Activated CD4-positive, alpha-beta T cell treated with anti-CD3 and anti-CD28 coated beads for 1 hour (primary cell): ENCODE measurements around the gene ROBO1.

ENCODE experiments used
- DNase-seq: peaks from one replicate; pipeline ENCODE4 v3.0.0-alpha.2; 2020

ROBO1 gene

DNA sequence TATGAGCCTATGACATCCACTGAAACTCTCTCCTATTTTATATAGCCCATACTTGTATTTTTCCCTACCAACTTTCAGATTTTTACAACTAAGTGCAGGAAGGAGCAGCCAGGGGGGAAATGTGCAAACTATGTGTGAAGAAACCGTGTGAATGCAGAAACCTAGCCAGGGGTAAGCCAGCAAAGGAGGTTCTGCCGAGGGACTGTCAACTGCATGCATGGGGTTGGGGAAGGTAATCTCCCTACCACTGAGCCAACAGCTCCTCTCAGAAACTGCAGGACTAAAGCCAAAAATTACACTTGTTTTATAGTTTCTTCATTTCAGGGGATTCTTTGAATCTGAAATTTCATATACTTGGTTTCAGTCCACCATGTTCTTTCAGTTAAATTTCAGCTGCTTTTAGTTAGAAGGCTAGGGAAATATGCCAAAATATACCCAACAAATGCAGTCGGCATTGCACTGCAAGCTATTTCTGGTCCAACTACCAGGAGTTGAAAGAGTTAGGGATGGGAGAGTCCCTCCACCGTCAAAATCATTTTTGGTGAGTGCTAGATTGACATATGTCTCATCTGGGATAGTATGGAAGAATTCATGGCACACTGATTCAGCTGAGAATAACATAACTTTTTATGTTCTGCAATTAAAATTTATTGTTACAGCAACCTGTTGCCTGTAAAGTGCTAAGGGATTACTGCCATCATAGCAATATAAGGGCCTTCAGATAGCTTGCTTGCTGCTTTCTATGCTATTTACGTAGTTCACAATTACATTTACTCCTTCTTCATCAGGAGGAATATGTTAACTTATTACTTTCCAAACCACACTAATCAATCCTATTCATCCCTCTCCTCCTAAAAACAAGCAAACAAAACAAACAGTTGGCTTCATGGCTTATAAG, 904.2 kb downstream of the ROBO1 start:
- DNase-seq = no peak

GRCh38 chr3:78861156-78861555, 906.6 kb downstream of the ROBO1 start:
- no peak for DNase-seq

DNA sequence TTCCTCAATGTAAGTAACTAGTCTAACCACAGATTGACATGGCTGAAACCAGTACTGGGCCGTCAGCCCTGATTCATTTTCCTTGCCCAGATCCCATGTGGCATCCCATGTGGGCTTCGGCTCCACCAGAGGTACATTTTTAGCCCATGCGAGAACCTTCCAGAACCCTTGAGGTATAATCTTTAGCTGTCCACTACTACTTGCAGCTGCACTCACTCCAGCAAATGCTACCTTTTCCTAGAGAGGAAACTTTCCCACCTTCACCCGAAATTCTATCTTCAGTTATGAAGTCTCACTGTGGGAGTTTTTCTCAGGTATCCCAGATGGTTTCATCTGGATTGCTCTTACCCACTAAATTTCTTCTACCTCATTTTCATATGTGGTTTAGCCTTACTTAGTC, 907.2 kb downstream of the ROBO1 start:
- no peak for DNase-seq

DNA sequence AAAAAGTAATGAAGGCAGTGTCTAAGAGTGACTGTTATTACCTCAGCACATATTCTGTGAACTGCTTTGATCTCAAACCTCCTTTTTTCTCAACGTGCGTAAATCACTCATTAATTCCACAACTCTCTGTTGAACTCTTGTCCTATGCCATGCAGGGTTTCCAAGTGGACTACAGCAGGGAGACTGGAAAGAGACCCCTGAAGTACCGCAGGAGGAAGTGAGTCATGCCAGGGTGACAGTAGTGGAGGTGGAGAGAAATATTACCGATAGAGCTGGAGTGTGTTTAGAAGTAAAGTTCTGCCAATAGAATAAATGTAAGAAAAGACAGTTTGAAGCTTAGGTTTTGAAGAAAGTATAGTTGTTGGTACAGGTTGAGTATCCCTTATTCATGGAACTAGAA, 908.9 kb downstream of the ROBO1 start:
- no peak for DNase-seq

- no peak for DNase-seq
These were observed 909.6 kb downstream of the ROBO1 start for GRCh38 chr3:78858174-78858573.

DNA sequence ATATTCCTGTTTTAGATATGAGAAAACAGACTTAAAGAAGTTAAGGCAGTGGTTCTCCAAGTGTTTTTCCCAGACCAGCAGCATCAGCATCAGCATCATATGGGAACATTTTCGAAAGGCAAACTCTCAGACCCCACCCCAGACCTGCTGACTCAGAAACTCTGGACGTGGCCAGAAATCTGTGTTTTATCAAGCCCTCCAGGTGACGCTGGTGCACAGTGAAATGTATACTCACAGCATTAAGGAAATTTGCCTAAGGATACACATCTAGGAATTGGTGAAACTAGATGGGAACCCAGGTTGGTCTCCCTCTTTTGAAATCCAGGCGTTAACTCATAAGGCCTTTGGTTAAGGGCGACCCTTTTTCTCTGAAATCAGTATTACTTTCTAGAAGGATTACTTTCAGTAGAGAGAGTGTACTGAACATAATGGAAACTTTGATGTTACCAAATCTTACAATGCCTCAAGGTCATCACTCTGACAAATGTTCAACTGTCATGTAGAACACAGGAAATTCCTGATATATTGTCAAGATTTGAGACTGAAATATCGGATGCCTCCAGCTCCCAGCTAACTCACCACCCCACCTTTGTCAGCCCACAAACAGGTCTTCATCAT, 910.2 kb downstream of the ROBO1 start:
- DNase-seq = no peak

- no peak for DNase-seq
These were observed 911.6 kb downstream of the ROBO1 start for GRCh38 chr3:78856164-78856563.

DNA sequence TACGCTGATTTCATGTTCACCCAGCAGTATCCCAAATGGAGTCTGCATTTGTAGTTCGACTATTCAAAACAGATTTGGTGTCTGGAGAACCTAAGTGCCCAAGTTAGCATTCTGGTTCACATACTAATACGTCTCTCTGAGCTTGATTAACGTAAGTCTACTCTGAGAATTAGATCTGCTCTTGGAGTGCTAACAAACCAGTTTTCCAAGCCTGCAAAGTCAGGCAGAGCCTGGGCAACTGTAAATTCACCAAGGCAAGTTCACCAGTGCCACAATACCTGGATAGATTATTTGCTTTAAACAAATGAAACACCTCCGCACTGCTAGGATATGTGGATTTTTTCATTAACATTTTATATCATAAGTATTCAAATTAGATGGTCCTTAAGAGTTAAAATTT, 912.6 kb downstream of the ROBO1 start:
- DNase-seq = no peak

DNA sequence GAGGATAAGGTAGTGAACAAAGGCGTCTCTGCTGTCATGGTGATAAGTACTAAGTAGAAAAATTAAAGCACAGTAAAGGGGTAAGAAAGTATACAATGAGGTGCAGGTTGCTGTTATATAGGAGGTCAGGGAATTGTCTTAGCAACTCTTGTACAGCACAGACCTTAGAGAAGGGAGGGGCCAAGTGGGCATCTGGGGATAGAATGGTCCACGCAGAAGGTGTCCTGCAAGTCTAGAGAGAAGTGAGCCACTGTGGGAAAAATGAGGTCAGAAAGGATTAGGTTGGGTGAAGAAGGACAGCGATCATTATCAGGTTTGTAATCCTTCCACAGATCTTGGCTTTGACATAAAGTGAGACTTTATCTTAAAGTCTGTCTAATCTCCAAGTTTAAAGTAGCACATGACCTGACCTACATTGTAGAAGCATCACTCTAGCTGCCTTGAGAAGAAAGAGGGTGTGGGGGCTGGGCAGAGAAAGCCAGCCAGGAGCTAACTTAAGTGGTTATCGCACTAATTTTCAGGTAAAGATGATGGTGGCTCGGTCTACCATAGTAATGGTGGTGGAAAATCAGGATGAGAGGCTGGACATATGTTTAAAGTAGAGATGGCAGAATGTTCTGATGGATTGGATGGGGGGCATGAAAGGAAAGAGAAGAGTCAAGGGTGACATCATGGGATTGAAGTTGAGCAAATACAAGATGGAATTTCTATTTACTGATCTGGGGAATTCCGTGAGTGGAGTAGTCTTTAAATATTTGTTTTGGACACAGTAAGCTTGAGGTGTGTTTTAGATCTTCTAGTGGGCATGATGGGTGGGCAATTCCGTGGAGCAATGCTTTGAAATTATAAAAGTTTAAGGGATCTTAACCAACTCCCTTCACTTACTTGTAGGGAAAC, 919.2 kb downstream of the ROBO1 start:
- DNase-seq = no peak

GRCh38 chr3:78847603-78848002, 920.2 kb downstream of the ROBO1 start:
- DNase-seq = no peak

DNA sequence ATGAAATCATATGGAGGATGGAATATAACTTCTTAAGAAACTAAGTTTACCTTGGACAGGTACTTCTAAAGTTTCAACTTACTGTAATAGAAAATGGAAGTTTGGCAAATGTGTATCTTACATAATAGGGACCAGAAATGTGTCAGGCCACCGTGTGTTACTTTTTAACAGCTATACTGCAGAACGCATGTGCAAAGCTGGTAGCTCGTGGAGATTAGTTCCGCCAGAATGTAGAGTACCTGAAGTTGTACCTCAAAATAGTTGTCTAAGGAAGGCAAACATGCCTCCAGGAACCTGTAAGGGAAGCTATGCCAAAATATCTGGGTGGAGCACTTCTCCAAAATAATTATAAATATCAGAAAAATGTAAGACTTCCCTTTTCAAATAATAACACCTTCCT, 920.6 kb downstream of the ROBO1 start:
- no peak for DNase-seq

DNA sequence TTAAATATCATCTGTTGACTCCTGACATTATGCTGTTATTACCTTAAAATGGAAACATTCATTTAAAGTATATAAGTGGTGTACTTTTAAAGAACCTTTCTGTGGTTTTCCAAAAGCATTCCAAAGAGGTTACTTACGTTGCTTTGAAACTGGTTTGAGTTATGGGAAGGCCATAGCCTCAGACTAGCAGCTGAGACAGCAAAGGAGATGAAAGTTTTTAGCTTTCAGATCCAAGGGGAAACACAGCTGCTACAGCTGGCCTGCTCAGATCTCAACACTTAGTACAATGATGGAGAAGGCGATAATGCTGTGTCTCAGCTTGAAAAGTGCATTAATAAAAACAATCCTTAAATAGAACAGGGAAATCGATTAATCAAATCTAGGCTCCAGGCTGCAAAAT, 921.1 kb downstream of the ROBO1 start:
- DNase-seq = no peak

- no peak for DNase-seq
These were observed 922.2 kb downstream of the ROBO1 start for GRCh38 chr3:78845605-78846004.

DNA sequence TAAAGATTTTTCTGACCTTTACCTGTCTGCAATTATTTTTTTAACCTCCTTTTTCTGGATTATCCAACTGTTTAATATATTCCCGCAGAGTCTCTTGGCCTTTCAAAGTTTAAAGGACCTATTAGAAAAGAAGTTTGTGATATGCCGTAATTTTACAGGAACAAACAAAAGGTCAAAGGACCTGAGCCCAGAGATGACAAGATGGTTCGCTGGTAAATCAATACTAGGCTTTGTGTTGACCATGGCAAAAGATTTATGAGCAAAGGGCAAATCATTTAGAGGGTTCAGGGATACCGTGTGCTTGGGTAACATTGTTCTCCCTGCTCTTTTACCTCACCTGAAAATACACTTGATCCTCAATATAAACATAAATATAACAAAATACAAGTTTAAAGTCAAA, 923.5 kb downstream of the ROBO1 start:
- no peak for DNase-seq

DNA sequence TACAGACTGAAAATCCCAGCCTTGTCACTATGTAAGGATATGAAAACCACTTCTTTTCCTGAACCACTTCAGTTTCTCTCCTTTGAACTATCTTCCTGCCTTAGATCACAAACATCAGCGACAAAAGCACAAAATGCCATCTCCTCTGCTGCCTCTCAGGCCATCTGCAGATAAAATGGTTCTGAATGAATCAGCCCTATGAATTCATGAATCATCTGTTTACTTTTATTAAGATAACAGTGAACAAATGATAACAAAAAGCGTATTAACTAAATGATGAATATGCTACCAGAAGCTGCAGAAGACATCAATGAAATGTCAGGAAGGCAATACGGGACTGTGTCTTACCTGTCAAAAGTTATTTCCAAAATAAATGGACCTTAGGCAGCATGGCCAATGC, 928.1 kb downstream of the ROBO1 start:
- no peak for DNase-seq

DNA sequence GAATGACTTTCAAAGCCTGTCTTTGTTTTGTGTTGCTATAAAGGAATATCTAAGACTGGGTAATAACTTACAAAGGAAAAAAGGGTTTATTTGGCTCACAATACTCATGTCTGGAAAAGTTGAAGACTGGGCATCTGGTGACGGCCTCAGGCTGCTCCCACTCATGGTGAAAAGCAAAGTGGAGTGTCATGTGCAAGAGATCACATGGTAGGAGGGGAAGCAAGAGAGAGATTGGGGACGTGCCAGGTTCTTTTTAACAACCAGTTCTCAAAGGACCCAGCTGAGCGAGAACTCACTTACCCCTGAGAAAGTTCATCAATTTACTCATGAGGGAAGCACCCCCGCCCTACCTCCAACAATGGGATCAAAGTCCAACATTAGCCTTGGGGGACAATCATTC, 929.4 kb downstream of the ROBO1 start:
- DNase-seq = no peak

DNA sequence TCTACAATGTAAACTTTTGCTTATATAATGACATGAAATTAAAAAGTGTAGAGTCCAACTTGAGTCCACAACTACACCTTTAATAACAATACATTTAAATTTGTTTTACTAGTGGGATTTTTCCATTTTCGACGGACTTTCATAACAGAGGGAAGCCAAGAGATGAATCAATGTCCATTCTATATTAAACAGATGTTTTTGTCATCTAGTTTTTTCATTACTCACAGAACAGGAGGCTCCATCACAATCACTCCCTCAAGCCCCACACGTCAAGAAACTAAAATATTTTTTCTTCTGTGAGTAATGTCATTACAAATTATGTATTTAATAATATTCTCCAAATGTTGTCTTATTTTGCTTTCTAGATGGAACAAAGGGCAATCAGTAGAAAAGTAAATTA, 932.9 kb downstream of the ROBO1 start:
- DNase-seq = no peak

DNA sequence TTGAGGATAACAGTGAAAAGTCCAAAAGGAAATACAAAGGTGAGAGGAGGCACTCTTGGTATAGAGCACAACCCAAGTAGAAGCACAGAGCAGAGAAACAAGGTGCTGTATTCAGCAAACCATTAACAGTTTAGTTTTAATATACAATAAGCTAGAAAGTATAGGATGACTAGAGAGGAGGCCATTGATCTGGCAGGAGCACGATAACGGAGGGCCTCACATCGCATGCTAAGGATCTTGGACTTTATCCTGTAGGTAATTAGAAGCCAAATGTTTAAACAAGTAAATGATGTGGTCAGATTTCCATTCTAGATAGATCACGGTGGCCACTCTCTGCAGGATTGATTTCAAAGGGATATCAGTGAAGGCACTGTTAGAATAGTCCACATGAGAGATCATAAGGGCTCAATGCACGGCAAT, 935.0 kb downstream of the ROBO1 start:
- DNase-seq = no peak

GRCh38 chr3:78831446-78831972, 936.3 kb downstream of the ROBO1 start:
- no peak for DNase-seq

- no peak for DNase-seq
These were observed 937.3 kb downstream of the ROBO1 start for GRCh38 chr3:78830470-78830869.

DNA sequence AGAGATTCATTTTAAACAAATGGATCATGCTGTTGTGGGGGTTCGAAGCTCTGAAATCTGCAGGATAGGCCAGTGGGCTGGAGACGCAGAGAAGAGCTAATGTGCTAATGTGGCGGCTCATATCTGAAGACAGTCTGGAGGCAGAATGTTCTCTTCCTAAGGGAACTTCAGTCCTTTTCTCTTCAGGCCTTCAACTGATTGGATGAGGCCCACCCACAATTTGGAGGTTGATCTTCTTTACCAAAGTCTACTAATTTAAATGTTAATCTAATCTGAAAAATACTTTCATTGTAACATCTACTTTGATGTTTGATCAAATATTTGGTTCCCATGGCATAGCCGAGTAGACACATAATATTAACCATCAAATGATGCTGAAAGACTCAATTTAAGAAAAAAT, 940.2 kb downstream of the ROBO1 start:
- no peak for DNase-seq

DNA sequence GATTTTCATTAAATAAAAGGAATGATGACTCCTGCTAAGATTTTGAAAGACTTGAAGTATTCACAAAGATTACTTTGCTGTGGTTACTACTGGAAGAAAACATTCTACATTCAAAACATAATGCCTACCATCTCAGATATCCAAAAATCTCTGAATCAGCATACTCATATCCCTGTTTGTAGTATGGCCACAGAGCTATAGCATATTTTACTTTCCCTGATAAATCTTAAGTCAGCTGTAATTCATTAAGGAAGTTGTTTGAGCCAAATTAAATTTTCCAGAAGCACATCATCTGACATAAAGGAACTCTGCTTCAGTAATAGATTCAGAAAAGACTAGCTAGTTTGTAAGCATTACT, 942.0 kb downstream of the ROBO1 start:
- DNase-seq = no peak

DNA sequence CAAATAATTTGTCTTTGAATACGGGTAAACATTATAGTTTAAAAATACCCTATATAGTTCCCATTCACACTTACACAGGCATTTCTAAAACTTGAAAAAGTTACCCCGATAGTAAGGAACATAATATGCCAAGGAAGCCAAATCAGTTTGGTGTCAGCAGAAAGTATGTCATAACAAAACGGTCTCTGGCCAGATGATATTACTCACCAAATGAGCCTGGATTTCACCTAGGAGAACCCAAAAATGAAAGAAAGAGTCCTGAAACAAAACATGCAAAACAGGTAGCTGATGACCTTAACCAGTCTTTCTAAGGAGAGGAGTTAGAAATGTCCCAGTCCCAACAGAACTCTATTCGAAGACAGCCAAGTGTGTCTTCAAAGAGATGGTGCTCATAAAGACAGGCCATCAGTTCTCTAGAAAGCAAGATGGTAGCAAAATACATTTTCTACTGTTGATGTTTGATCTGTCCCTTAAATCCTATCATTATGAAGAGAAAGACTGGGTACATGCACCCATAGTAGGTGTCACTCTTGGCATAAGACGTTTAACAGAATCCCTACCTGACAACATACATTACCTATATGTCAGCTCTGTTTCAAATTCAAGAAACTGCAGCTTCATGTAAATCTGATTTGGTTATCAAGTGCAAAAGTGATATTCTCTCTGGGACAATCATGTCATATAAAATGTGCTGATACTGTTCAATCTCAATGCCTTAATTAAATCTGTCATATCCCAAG, 942.5 kb downstream of the ROBO1 start:
- DNase-seq = no peak
